ENCODE data around the gene TEDC2. TPM values are rescaled to one million over a fixed set of nuclear protein-coding genes. Genes with fewer than 3 reads are reported as not detected.

The TEDC2 gene
- total RNA-seq, 4 donors from 2014 or later = 1.5 TPM; not detected in 3

DNA sequence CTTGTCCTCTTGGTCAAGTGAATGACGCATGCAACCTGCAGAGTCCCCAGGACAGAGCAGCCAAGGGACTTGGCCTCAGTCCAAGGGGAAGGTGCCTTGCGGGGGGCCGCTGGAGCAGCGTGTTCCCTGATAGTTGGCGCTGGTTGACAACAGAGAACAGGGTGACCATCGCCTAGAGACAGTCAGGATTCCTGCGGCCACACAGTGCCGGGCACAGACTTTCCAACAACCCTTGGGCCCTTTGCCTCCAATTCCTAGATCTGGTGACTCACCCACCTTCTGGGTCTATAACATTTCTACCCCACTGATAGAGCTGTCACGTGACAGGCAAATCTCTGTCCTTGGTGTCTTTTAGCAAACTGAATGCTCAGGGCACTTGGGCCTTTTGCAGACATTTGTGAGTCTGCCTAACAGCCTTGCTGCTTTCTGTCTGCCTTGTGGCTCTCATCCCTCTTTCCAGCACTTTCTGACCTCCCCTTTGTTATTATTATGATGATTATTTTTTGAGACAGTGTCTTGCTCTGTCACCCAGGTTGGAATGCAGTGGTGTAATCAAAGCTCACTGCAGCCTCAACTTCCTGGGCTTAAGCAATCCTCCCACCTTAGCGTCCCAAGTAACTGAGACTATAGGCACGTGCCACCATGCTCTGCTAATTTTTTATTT lies 11.9 kb upstream of the TEDC2 start:
- Histone ChIP-seq H3K4me1 (no peaks in the 10 kb centered on the region), H3K36me3 (peaks cover 0 to 50% (median 38%) of the 10 kb centered on the region in 4 donors), H3K27ac (replicated peaks in 1 of 4) (no peak overlapping the region), H3K27me3 (no peaks in the 10 kb centered on the region), H3K4me3 (no peak overlapping the region), H3K9me3 (no peaks in the 10 kb centered on the region)
- intact Hi-C loops (cut with DNase I) = no loop called here
- no peak for DNase-seq (ENCODE audit: extremely low spot score)
- 90% methylated on average over 4 of the region's 11 CpGs for WGBS
- TF ChIP-seq, protein P1, sequence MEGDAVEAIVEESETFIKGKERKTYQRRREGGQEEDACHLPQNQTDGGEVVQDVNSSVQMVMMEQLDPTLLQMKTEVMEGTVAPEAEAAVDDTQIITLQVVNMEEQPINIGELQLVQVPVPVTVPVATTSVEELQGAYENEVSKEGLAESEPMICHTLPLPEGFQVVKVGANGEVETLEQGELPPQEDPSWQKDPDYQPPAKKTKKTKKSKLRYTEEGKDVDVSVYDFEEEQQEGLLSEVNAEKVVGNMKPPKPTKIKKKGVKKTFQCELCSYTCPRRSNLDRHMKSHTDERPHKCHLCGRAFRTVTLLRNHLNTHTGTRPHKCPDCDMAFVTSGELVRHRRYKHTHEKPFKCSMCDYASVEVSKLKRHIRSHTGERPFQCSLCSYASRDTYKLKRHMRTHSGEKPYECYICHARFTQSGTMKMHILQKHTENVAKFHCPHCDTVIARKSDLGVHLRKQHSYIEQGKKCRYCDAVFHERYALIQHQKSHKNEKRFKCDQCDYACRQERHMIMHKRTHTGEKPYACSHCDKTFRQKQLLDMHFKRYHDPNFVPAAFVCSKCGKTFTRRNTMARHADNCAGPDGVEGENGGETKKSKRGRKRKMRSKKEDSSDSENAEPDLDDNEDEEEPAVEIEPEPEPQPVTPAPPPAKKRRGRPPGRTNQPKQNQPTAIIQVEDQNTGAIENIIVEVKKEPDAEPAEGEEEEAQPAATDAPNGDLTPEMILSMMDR (IDR thresholded peaks at IDR 0.05) = no peak
- TF ChIP-seq POLR2AphosphoS5 (IDR thresholded peaks at IDR 0.05) = no peak
- no peak for TF ChIP-seq POLR2A (IDR thresholded peaks at IDR 0.05; ENCODE audit: low read depth)
- TF ChIP-seq EP300 (IDR thresholded peaks at IDR 0.05) = no peak

DNA sequence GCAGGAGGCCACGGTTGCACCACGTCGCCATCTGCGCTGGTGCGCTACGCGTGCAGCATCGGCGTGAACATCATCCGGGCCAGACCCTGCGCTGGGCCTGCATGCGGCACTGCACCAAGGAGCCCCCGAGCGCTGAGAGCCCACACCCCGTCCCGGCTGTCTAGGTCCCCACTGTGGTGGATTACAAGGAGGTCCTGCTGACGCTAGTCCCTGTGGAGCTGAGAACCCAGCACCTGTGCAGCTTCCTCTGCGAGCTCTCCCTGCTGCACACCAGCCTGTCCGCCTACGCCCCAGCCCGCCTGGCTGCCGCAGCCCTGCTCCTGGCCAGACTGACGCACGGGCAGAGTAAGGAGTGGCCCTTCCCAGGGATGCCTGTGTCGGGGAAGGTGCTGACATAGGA lies 10.8 kb upstream of the TEDC2 start:
- Histone ChIP-seq H3K36me3 (peaks cover 0 to 55% (median 38%) of the 10 kb centered on the region in 4 donors), H3K9me3 (no peaks in the 10 kb centered on the region), H3K4me3 (no peak overlapping the region), H3K27ac (replicated peaks in 1 of 4) (no peak overlapping the region), H3K27me3 (no peaks in the 10 kb centered on the region), H3K4me1 (no peaks in the 10 kb centered on the region)
- intact Hi-C loops (cut with DNase I) = no loop called here
- TF ChIP-seq, protein P1 (IDR thresholded peaks at IDR 0.05) = no peak
- TF ChIP-seq POLR2AphosphoS5 (IDR thresholded peaks at IDR 0.05) = no peak
- no peak for TF ChIP-seq EP300 (IDR thresholded peaks at IDR 0.05)
- no peak for TF ChIP-seq POLR2A (IDR thresholded peaks at IDR 0.05; ENCODE audit: low read depth)
- DNase-seq (ENCODE audit: extremely low spot score) = no peak
- 98% methylated on average over 9 of the region's 25 CpGs for WGBS

DNA sequence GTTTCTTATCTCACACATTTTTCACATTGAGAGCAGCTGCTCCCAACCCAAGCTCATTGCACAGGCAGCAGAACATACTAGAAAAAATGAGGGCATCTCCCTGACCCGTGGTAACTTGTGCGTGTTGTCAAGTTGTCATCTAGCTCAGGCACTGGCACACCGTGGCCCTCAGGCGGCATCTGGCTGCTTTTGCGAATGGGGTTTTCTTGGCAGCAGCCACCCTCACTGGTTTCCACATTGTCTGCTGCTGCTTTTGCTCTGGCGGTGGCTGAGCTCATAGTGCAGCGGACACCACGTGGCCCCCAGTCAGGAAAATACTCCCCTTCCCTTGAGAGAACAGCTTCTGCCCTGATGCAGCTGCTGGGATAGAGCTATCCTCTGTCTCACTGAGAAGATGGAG lies 9.4 kb upstream of the TEDC2 start:
- no peak overlapping the region for H3K27ac ChIP-seq (replicated peaks in 1 of 4)
- H3K4me1 ChIP-seq = no peaks in the 10 kb centered on the region
- intact Hi-C loops (cut with DNase I) = no loop called here
- peaks cover 0 to 47% (median 26%) of the 10 kb centered on the region in 4 donors for H3K36me3 ChIP-seq
- no peaks in the 10 kb centered on the region for H3K27me3 ChIP-seq
- no peaks in the 10 kb centered on the region for H3K9me3 ChIP-seq
- no peak for TF ChIP-seq POLR2A (IDR thresholded peaks at IDR 0.05; ENCODE audit: low read depth)
- no peak for TF ChIP-seq POLR2AphosphoS5 (IDR thresholded peaks at IDR 0.05)
- TF ChIP-seq, protein P1 (IDR thresholded peaks at IDR 0.05) = no peak
- no peak overlapping the region for H3K4me3 ChIP-seq
- WGBS = 87% methylated on average over 7 of the region's 8 CpGs
- no peak for DNase-seq (ENCODE audit: extremely low spot score)

DNA sequence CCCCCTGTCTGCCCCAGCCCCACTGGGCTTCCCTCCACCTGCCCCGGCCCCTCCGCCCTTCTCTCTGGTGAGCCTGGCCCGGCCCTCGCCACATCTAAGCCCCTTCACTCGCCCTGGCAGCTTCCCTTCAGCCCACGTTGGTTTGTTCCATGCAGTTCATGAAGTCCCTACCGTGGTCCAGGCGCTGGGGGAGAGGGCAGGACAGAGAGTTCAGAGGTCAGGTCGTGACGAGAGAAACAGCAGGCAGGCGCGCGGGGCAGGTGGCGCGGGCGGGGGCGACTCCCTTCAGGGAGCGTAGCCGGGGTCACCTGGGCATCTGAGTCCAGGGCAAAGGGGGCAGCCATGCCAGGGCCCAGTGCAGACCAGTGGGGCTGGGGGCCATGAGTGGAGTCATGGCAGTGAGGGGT lies 8.9 kb upstream of the TEDC2 start:
- H3K27me3 ChIP-seq = no peaks in the 10 kb centered on the region
- intact Hi-C loops (cut with DNase I) = no loop called here
- no peak overlapping the region for H3K4me3 ChIP-seq
- no peak for DNase-seq (ENCODE audit: extremely low spot score)
- no peaks in the 10 kb centered on the region for H3K4me1 ChIP-seq
- H3K9me3 ChIP-seq = no peaks in the 10 kb centered on the region
- WGBS = 94% methylated on average over 19 of the region's 19 CpGs
- H3K27ac ChIP-seq (replicated peaks in 1 of 4) = no peak overlapping the region
- H3K36me3 ChIP-seq = peaks cover 0 to 44% (median 24%) of the 10 kb centered on the region in 4 donors
- TF ChIP-seq EP300 (IDR thresholded peaks at IDR 0.05) = no peak
- TF ChIP-seq POLR2AphosphoS5 (IDR thresholded peaks at IDR 0.05) = no peak
- TF ChIP-seq POLR2A (IDR thresholded peaks at IDR 0.05; ENCODE audit: low read depth) = no peak
- TF ChIP-seq, protein P1 (IDR thresholded peaks at IDR 0.05) = no peak

DNA sequence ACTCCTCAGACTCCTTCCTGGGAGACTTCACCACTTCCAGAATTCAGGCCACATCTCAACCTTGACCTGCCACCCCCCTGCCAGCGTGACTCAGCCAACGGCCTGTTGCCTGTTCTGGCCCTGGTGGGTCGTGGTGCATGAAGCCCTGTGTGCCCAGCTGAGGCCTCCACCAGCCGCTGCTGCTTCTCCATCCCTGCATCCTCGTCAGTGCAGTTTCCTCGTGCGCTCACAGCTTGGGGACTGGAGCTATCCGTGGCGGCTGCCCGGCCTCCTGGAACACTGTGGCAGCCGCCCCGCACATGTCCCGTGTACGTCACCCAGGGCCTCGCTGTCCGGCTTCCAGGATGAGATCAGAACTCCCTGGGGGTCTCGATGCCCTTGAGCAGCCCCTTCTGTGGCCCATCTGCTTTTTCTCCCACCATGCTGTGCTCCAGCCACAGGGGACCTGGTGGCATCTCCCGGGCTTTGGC lies 8.0 kb upstream of the TEDC2 start:
- no peak overlapping the region for H3K4me3 ChIP-seq
- no peak overlapping the region for H3K27ac ChIP-seq (replicated peaks in 1 of 4)
- TF ChIP-seq POLR2AphosphoS5 (IDR thresholded peaks at IDR 0.05) (no peak), EP300 (IDR thresholded peaks at IDR 0.05) (no peak), POLR2A (IDR thresholded peaks at IDR 0.05; ENCODE audit: low read depth) (no peak)
- TF ChIP-seq, protein P1 (IDR thresholded peaks at IDR 0.05) = no peak
- intact Hi-C loops (cut with DNase I) = no loop called here
- no peak for DNase-seq (ENCODE audit: extremely low spot score)
- no peaks in the 10 kb centered on the region for H3K27me3 ChIP-seq
- no peaks in the 10 kb centered on the region for H3K9me3 ChIP-seq
- WGBS = 91% methylated on average over 11 of the region's 18 CpGs
- no peaks in the 10 kb centered on the region for H3K4me1 ChIP-seq
- H3K36me3 ChIP-seq = peaks cover 0 to 42% (median 23%) of the 10 kb centered on the region in 4 donors

Data from esophagus muscularis mucosa (tissue), 4 donors.